ENCODE data around the gene RILPL1.
"Not testable (repeated sequence)": the region's sequence is repeated elsewhere in the genome, so short reads cannot be mapped to it uniquely, and the experiment has no call there.

Gene RILPL1

GRCh38 chr12:123533672-123534643 lies at the start of gene RILPL1:
TSS of gene RILPL1 (minus strand) at chr12:123533719. CDS start at chr12:123533482, 237 bp downstream.
- DNase-seq: no peak

- no peak for DNase-seq
These were observed 47.3 kb upstream of the RILPL1 start for GRCh38 chr12:123580772-123581171.

DNA sequence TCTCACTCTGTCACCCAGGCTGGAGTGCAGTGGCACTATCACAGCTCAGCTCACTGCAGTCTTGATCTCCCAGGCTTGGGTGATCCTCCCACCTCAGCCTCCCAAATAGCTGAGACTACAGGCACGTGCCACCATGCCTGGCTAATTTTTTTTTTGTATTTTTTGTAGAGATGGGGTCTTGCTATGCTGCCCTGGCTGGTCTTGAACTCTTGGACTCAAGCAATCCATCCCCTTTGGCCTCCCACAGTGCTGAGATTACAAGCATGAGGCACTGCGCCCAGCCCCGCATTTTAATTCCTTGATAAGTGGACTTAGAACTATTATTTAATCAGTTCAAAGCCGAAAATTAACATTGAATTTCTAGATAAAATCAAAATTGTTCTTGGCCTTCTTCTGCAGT lies 45.3 kb upstream of the RILPL1 start:
- not testable (repeated sequence) for DNase-seq

- no peak for DNase-seq
These were observed 44.7 kb upstream of the RILPL1 start for GRCh38 chr12:123578243-123578642.

DNA sequence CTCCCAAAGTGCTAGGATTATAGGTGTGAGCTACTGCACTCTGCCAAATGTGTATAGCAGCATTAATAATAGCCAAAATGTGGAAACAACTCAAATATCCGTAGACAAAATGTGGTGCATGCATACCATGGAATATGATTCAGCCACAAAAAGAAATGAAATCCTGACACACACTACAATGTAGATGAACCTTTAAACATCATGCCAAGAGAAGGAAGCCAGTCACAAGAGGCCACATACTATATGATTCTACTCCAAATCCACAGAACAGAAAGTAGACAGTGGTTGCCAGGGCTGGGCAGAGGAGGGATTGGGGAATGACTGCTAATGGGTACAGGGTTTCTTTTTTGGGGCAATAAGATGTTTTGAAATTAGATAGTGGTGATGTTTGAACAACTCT lies 43.1 kb upstream of the RILPL1 start:
- no peak for DNase-seq

- DNase-seq: no peak
These were observed 40.4 kb upstream of the RILPL1 start for GRCh38 chr12:123573870-123574269.

GRCh38 chr12:123572391-123572790 lies 38.9 kb upstream of the RILPL1 start:
- no peak for DNase-seq

- no peak for DNase-seq
These were observed 37.9 kb upstream of the RILPL1 start for GRCh38 chr12:123571343-123571813.

GRCh38 chr12:123559468-123559867 lies 25.9 kb upstream of the RILPL1 start:
- DNase-seq: no peak

DNA sequence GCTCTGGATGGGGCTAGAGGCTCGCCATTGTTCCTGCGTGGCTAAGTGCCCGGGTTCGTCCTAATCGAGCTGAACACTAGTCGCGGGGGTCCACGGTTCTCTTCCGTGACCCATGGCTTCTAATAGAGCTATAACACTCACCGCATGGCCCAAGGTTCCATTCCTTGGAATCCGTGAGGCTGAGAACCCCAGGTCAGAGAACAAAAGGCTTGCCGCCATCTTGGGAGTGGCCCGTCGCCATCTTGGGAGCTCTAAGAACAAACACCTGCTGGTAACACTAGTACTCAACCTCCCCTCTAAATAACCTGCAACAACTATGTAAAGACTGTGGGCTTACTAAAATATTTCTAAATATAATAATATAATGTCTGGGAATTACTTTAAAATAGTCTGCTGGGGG lies 25.0 kb upstream of the RILPL1 start:
- not testable (repeated sequence) for DNase-seq

DNA sequence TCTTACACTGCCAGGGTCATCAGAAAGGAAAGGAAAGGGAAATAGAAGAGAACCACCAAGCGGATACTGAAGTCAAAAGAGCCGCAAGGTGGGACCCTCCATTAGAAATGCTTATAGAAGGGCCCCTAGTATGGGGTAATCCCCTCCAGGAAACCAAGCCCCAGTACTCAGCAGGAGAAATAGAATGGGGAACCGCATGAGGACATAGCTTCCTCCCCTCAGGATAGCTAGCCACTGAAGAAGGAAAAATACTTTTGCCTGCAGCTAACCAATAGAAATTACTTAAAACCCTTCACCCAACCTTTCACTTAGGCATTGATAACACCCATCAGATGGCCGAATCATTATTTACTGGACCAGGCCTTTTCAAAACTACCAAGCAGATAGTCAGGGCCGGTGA lies 21.3 kb upstream of the RILPL1 start:
- DNase-seq: not testable (repeated sequence)

DNA sequence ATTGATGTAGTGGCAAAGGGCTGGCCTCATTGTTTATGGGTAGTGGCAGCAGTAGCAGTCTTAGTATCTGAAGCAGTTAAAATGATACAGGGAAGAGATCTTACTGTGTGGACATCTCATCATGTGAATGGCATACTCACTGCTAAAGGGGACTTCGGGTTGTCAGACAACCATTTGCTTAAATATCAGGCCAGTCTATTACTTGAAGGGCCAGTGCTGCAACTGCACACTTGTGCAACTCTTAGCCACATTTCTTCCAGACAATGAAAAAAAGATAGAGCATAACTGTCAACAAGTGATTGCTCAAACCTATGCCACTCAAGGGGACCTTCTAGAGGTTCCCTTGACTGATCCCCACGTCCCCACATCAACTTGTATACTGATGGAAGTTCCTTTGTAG lies 20.6 kb upstream of the RILPL1 start:
- not testable (repeated sequence) for DNase-seq

GRCh38 chr12:123550700-123551099 lies 17.2 kb upstream of the RILPL1 start:
- no peak for DNase-seq

DNA sequence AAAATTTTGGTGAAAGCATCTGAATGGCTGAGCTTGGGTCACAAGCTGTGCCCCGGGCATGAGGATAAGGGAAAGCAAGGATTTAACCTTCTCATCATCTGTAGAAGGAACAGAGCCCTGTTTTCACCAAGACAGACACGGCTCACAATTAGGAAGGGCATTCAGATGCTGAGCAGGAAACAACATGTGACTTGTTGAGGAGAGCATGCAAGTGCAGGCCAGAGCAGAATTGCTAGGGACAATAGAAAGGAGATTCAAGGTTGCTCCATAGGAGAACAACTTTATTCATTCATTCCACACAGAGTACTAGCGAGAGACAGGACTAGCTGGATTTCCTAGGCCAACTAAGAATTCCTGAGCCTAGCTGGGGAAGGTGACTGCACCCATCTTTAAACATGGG lies 14.6 kb upstream of the RILPL1 start:
- DNase-seq: no peak

DNA sequence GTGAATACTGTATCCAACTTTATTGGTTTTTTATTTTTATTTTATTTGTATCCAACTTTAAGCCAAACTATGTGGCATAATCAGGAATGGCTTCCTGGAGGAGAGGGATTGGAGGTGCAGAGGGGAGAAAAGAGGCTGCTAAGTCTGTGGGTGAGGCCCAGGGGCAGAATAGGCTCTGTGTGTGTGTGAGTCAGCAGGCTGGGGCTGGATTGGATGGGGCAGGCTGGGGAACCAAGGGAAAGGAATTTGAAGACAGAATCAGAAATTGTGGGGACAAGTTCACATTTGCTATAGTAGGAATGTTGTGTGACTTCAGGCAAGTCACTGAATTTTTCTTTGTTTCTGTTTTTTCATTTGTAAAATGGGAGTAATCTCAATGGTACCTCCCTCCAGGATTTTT lies 12.8 kb upstream of the RILPL1 start:
- DNase-seq: no peak

GRCh38 chr12:123543541-123543940 lies 10.0 kb upstream of the RILPL1 start:
- DNase-seq: no peak

DNA sequence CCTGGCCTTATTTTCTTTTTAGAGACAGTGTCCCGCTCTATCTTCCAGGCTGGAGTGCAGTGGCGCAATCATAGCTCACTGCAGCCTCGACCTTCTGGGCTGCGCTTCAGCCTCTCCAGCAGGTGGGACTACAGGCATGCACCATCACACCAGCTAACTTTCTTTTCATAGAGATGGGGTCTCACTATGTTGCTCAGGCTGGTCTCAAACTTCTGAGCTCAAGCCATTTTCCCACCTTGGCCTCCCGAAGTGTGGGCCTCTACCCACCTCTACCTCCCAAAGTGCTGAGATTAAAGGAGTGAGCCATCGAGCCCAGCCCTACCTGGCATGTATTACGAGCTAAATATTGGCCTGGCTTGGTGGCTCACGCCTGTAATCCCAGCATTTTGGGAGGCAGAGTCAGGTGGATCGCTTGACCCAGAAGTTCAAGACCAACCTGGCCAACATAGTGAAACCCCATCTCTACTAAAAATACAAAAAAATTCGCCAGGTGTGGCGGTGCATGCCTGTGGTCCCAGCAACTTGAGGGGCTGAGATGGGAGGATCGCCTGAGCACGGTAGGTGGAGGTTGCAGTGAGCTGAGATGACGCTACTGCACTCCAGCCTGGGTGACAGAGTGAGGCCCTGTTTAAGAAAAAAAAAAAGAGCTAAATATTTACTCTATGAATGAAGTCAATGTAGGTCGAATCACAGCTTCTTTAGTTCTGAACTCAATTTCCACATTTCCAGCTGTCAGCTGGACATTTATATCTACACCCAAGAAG lies 7.6 kb upstream of the RILPL1 start:
- no peak for DNase-seq

GRCh38 chr12:123535952-123536351 lies 2.4 kb upstream of the RILPL1 start:
- not testable (repeated sequence) for DNase-seq

GRCh38 chr12:123532808-123533649 lies 490 bp downstream of the RILPL1 start:
- no peak for DNase-seq

- no peak for DNase-seq
These were observed 1.5 kb downstream of the RILPL1 start for GRCh38 chr12:123532019-123532418.

GRCh38 chr12:123531091-123531490 lies 2.4 kb downstream of the RILPL1 start:
- no peak for DNase-seq

GRCh38 chr12:123530668-123531067 lies 2.9 kb downstream of the RILPL1 start:
- DNase-seq: no peak

GRCh38 chr12:123529686-123530085 lies 3.8 kb downstream of the RILPL1 start:
- no peak for DNase-seq
